IMR-90 (cell line): ENCODE data around the gene HADHA. TPM values are rescaled to one million over a fixed set of nuclear protein-coding genes. Genes with fewer than 3 reads are reported as not detected.

Experiments
- ATAC-seq: fragments of 200-7000 bp; cut with Tn5 transposase; 2 replicates; pipeline ENCODE4 v1.9.1; 2020; ENCODE audit warnings: low read depth, mild to moderate bottlenecking, moderate library complexity
- BruUV-seq: library from RNA; stranded (reverse); fragments of 400-500 nt; replicated peaks from 2 replicates; lab custom pipeline; 2021; lab: Mats Ljungman, UMichigan
- CTCF ChIA-PET: fragments of 300-600 bp; formaldehyde crosslinking; extraction: SDS; loops from one replicate; lab custom pipeline; 2021; ENCODE audit warnings: antibody characterized with exemption; lab: Yijun Ruan, JAX
- POLR2A ChIA-PET: fragments of 300-600 bp; sonication (Branson Sonifier 250); formaldehyde crosslinking; loops from one replicate; lab custom pipeline; 2022; ENCODE audit warnings: antibody characterized with exemption; ENCODE audit not compliant: unreplicated experiment; lab: Charles Lee
- DNase-seq: peaks from one replicate; pipeline ENCODE4 v3.0.0; 2013
- H2AFZ ChIP-seq: replicated peaks from 2 replicates; pipeline ENCODE3; 2013; ENCODE audit warnings: low read length, mild to moderate bottlenecking; ENCODE audit not compliant: poor library complexity
- H2AK5ac ChIP-seq: 2 replicates; pipeline ENCODE4 v1.6.1; 2013; ENCODE audit warnings: low read depth, low read length, inconsistent platforms
- H2AK9ac ChIP-seq: replicated peaks from 2 replicates; pipeline ENCODE3; 2013; ENCODE audit warnings: mild to moderate bottlenecking, low read depth, low read length, moderate library complexity; ENCODE audit not compliant: poor library complexity
- H2BK120ac ChIP-seq: 2 replicates; pipeline ENCODE4 v1.6.1; 2013; ENCODE audit warnings: low read depth, low read length, inconsistent platforms
- H2BK15ac ChIP-seq: 3 replicates; pipeline ENCODE4 v1.6.1; 2013; ENCODE audit warnings: low read depth, low read length, inconsistent platforms
- H2BK20ac ChIP-seq: 2 replicates; pipeline ENCODE4 v1.6.1; 2013; ENCODE audit warnings: low read depth, mild to moderate bottlenecking, inconsistent platforms, low read length, moderate library complexity
- H2BK5ac ChIP-seq: 2 replicates; pipeline ENCODE4 v1.6.1; 2013; ENCODE audit warnings: mild to moderate bottlenecking, low read depth, low read length, inconsistent platforms; ENCODE audit not compliant: poor library complexity, severe bottlenecking
- H3K14ac ChIP-seq: replicated peaks from 2 replicates; pipeline ENCODE4 v1.6.1; 2013; ENCODE audit warnings: low read depth, low read length, inconsistent platforms
- H3K18ac ChIP-seq: 2 replicates; pipeline ENCODE4 v1.6.1; 2013; ENCODE audit warnings: low read depth, low read length, control low read depth
- H3K23ac ChIP-seq: 2 replicates; pipeline ENCODE4 v1.6.1; 2013; ENCODE audit warnings: low read depth, low read length, inconsistent platforms
- H3K27ac ChIP-seq: 2 replicates; pipeline ENCODE4 v1.5.1; 2013; ENCODE audit warnings: mild to moderate bottlenecking, control low read depth, low read length; ENCODE audit not compliant: insufficient read depth
- H3K27me3 ChIP-seq: 2 replicates; pipeline ENCODE4 v1.6.1; 2013; ENCODE audit warnings: low read length; ENCODE audit not compliant: control insufficient read depth, insufficient read depth
- H3K36me3 ChIP-seq: 2 replicates; pipeline ENCODE4 v1.6.1; 2013; ENCODE audit warnings: low read length, mixed read lengths; ENCODE audit not compliant: control insufficient read depth, insufficient read depth
- H3K4ac ChIP-seq: 2 replicates; pipeline ENCODE4 v1.6.1; 2013; ENCODE audit warnings: low read depth, low read length, inconsistent platforms
- H3K4me1 ChIP-seq: 2 replicates; pipeline ENCODE4 v1.6.1; 2013; ENCODE audit warnings: low read length, mixed read lengths; ENCODE audit not compliant: control insufficient read depth, insufficient read depth
- H3K4me2 ChIP-seq: 2 replicates; pipeline ENCODE4 v1.6.1; 2013; ENCODE audit warnings: low read depth, mild to moderate bottlenecking, control low read depth, low read length, moderate library complexity
- H3K4me3 ChIP-seq: 2 replicates; pipeline ENCODE4 v1.5.1; 2013; ENCODE audit warnings: low read depth, mild to moderate bottlenecking, control low read depth, low read length, moderate library complexity; ENCODE audit not compliant: insufficient read depth
- H3K56ac ChIP-seq: 2 replicates; pipeline ENCODE4 v1.6.1; 2013; ENCODE audit warnings: low read length, inconsistent platforms; ENCODE audit not compliant: insufficient read depth; ENCODE audit errors: extremely low read depth
- H3K79me1 ChIP-seq, 2 experiments: 2 replicates each; pipeline ENCODE4 v1.6.1; 2013; ENCODE audit warnings: low read length in 2 of 2, inconsistent platforms in 1 of 2, low read depth in 1 of 2
- H3K9ac ChIP-seq: 2 replicates; pipeline ENCODE4 v1.6.1; 2013; ENCODE audit warnings: low read depth, low read length, control low read depth
- H3K9me1 ChIP-seq: 2 replicates; pipeline ENCODE4 v1.6.1; 2013; ENCODE audit warnings: low read length, inconsistent platforms; ENCODE audit not compliant: insufficient read depth
- H3K9me3 ChIP-seq: 2 replicates; pipeline ENCODE4 v1.6.1; 2013; ENCODE audit warnings: low read length; ENCODE audit not compliant: control insufficient read depth, insufficient read depth
- H4K20me1 ChIP-seq: 2 replicates; pipeline ENCODE4 v1.6.1; 2013; ENCODE audit warnings: low read length, inconsistent platforms; ENCODE audit not compliant: insufficient read depth
- H4K5ac ChIP-seq: 2 replicates; pipeline ENCODE4 v1.6.1; 2013; ENCODE audit warnings: mild to moderate bottlenecking, low read depth, low read length, control low read depth
- H4K8ac ChIP-seq, 2 experiments: 2 replicates each; pipeline ENCODE4 v1.6.1; 2013; ENCODE audit warnings: low read depth in 2 of 2, low read length in 2 of 2, control low read depth in 1 of 2, inconsistent platforms in 1 of 2
- H4K91ac ChIP-seq: 2 replicates; pipeline ENCODE4 v1.6.1; 2013; ENCODE audit warnings: low read depth, low read length, inconsistent platforms; ENCODE audit not compliant: insufficient read depth
- BHLHE40 ChIP-seq: fragments of 150-350 bp; IDR thresholded peaks from 2 replicates; pipeline ENCODE4 v1.6.1; 2016; ENCODE audit warnings: mild to moderate bottlenecking, low read depth, low read length
- CEBPB ChIP-seq: IDR thresholded peaks from 2 replicates; pipeline ENCODE4 v1.6.1; 2012; ENCODE audit warnings: low read depth, low read length, improper control_type of control experiment
- CHD1 ChIP-seq: IDR thresholded peaks from 2 replicates; pipeline ENCODE4 v1.6.1; 2012; ENCODE audit warnings: low read depth, low read length, improper control_type of control experiment
- FOS ChIP-seq: fragments of 150-350 bp; IDR thresholded peaks from 2 replicates; pipeline ENCODE4 v1.6.1; 2016; ENCODE audit warnings: low read depth, low read length
- MAFK ChIP-seq: IDR thresholded peaks from 2 replicates; pipeline ENCODE4 v1.6.1; 2012; ENCODE audit warnings: low read depth, low read length, improper control_type of control experiment
- MAZ ChIP-seq: IDR thresholded peaks from 2 replicates; pipeline ENCODE4 v1.6.1; 2012; ENCODE audit warnings: low read depth, mild to moderate bottlenecking, low read length, improper control_type of control experiment, moderate library complexity, borderline replicate concordance
- MXI1 ChIP-seq: IDR thresholded peaks from 2 replicates; pipeline ENCODE4 v1.6.1; 2012; ENCODE audit warnings: low read depth, mild to moderate bottlenecking, low read length, moderate library complexity, borderline replicate concordance
- NFE2L2 ChIP-seq: fragments of 150-350 bp; IDR thresholded peaks from 2 replicates; pipeline ENCODE4 v1.6.1; 2016; ENCODE audit warnings: low read depth, mild to moderate bottlenecking, low read length
- POLR2A ChIP-seq: IDR thresholded peaks from 2 replicates; pipeline ENCODE4 v1.6.1; 2012; ENCODE audit warnings: mild to moderate bottlenecking, low read depth, low read length
- RAD21 ChIP-seq: IDR thresholded peaks from 2 replicates; pipeline ENCODE4 v1.6.1; 2012; ENCODE audit warnings: low read length, improper control_type of control experiment
- RCOR1 ChIP-seq: IDR thresholded peaks from 2 replicates; pipeline ENCODE4 v1.6.1; 2012; ENCODE audit warnings: mild to moderate bottlenecking, low read length, improper control_type of control experiment; ENCODE audit not compliant: insufficient replicate concordance
- RFX5 ChIP-seq: IDR thresholded peaks from 2 replicates; pipeline ENCODE4 v1.8.0; 2012; ENCODE audit warnings: low read depth, mild to moderate bottlenecking, low read length, moderate library complexity
- SMC3 ChIP-seq: fragments of 150-350 bp; IDR thresholded peaks from 2 replicates; pipeline ENCODE4 v1.6.1; 2016; ENCODE audit warnings: low read depth, mild to moderate bottlenecking, antibody characterized with exemption, low read length, moderate library complexity
- WGBS, 2 experiments: methylation state at CpG; one replicate each; pipeline versions ENCODE4 v1.1.5 to v1.1.7; 2013; ENCODE audit warnings: missing lambda C conversion rate in 2 of 2; ENCODE audit not compliant: insufficient read length in 1 of 2; ENCODE audit errors: extremely low coverage in 2 of 2; 5-methylcytosine and 5-hydroxymethylcytosine counted together
- dilution Hi-C: fragments of 300-500 bp; cut with HindIII; formaldehyde crosslinking; loops from one replicate; pipeline ENCODE4 v1.14.3; 2018; ENCODE audit warnings: low sequenced_read_pairs; ENCODE audit not compliant: unreplicated experiment
- in situ Hi-C: fragments of 300-500 bp; cut with MboI; formaldehyde crosslinking; loops from 3 replicates; pipeline ENCODE4 v1.14.3; 2019; ENCODE audit warnings: low sequenced_read_pairs, inconsistent platforms, mixed read lengths
- intact Hi-C: fragments of 100-400 bp; cut with micrococcal nuclease; formaldehyde crosslinking; loops from 2 replicates; pipeline ENCODE4 v1.10.0; 2022
- polyA plus RNA-seq, 3 experiments: library from polyadenylated mRNA; depleted of rRNA; stranded (reverse); fragments of >200 nt; gene quantifications; 2 replicates each; pipeline ENCODE4 v1.2.3, GENCODE V29; 2012; ENCODE audit warnings: low replicate concordance in 1 of 3
- total RNA-seq: library from RNA; depleted of rRNA; stranded (reverse); fragments of >200 nt; gene quantifications from 2 replicates; pipeline ENCODE4 v1.2.3, GENCODE V29; 2012
- TF ChIP-seq, protein P1 (sequence below): fragments of 150-350 bp; IDR thresholded peaks from 2 replicates; pipeline ENCODE4 v1.6.1; 2016; ENCODE audit warnings: low read depth, mild to moderate bottlenecking, low read length, moderate library complexity, borderline replicate concordance
- TF ChIP-seq, protein P2 (sequence below): fragments of 150-350 bp; IDR thresholded peaks from 2 replicates; pipeline ENCODE4 v1.6.1; 2017; ENCODE audit warnings: mild to moderate bottlenecking, antibody characterized with exemption, low read length, low read depth

HADHA gene
- total and polyA plus RNA-seq, 2 of the 4 experiments (the other 2 are of a cell fraction) = 52.7 to 111 TPM

DNA sequence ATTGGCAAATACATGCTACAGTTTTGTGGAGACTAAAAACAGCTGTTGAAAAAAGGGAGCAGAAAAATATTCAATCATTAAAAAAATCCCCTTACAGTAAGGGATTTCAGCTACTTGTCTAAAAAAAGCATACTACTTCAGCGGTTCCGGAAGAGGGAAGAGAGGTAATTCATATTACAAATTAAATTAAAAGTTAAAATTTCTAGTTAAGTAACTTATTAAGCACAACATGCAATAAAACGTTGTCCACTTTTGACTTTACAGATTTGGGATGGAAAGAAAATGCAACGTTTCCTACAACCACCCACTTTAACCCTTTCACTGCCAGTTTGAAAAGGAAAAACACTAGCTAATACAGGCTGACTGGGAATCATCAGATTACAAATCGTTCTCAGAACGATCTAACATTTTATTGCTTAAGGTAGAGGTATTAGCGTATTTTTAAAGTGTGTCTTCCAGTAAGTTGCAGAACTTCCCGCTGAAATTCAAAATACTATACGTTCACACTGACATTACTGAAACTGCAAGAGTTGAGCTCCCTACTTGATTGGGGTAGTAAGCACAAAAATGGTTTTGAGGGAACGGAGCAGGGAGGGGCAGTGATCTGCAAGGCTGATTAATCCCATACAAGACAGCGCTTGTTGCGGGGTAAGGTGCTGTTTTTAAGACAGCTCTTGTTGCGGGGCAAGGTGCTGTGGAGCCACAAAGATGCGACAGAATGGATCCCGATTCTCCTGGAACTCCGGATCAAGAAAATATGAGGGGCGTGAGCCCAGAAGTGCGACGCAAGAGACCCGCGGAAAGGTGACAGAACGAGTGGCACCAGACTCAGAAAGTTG lies 743 bp downstream of the HADHA start (continued):
- TF ChIP-seq RCOR1 (no peak), BHLHE40 (no peak)

DNA sequence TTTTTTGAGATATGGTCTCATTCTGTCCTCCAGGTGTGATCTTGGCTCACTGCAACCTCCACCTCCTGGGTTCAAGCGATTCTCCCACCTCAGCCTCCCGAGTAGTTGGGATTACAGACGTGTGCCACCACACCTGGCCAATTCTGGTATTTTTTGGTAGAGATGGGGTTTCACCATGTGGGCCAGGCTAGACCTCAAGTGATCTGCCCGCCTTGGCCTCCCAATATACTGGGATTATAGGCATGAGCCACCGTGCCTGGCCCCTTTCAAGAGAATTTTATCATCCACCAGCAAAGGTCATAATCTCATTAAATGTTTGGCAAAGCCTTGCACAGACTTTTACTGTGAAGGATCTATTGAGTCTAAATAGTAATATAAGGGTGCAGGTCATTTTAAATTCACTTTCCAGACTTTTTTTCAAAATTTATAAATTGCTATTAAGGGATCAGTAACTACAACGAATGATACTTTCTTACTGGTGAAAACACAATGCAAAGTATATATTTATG lies 2.5 kb downstream of the HADHA start:
- POLR2A ChIA-PET = no interaction called here
- dilution Hi-C loops = no loop called here
- intact Hi-C loops = loop anchor here (5.0 to 10.0 kb wide), 3 partner anchors 105 to 333 kb away; partner anchors contain the start of genes ADGRF3 and SELENOI
- no peak overlapping the region for H4K91ac ChIP-seq
- H4K5ac ChIP-seq = no peak overlapping the region
- no peak overlapping the region for H2BK120ac ChIP-seq
- WGBS, 2 experiments = no CpG with 5 or more reads among the region's 6 CpGs
- no peaks in the 10 kb centered on the region for H3K27me3 ChIP-seq
- H3K79me1 ChIP-seq = peaks cover 40 to 68% of the 10 kb centered on the region in 2 experiments
- H3K4me3 ChIP-seq = no peak overlapping the region
- no peak overlapping the region for H2BK20ac ChIP-seq
- no peak overlapping the region for H3K27ac ChIP-seq
- no peak overlapping the region for H3K14ac ChIP-seq
- no peak overlapping the region for H2AK5ac ChIP-seq
- H3K4me2 ChIP-seq = no peak overlapping the region
- no peak overlapping the region for H3K9ac ChIP-seq
- H3K4ac ChIP-seq = no peak overlapping the region
- peaks cover 6% of the 10 kb centered on the region for H3K4me1 ChIP-seq
- H2BK5ac ChIP-seq = no peak overlapping the region
- ATAC-seq = no peak
- no peak overlapping the region for H2AFZ ChIP-seq
- no peak overlapping the region for H3K56ac ChIP-seq
- H3K9me3 ChIP-seq = no peaks in the 10 kb centered on the region
- H2AK9ac ChIP-seq = no peak overlapping the region
- peaks cover 9% of the 10 kb centered on the region for H3K9me1 ChIP-seq
- peaks cover 7% of the 10 kb centered on the region for H3K36me3 ChIP-seq
- CTCF ChIA-PET = no interaction called here
- H2BK15ac ChIP-seq = no peak overlapping the region
- BruUV-seq = no TSS peak
- no peak for DNase-seq
- no peak overlapping the region for H4K8ac ChIP-seq
- H3K18ac ChIP-seq = no peak overlapping the region
- peaks cover 21% of the 10 kb centered on the region; the same call in 1 of the 2 replicates for H4K20me1 ChIP-seq
- in situ Hi-C loops = no loop called here
- no peak overlapping the region for H3K23ac ChIP-seq
- TF ChIP-seq MAFK (no peak), FOS (no peak), CHD1 (no peak), RFX5 (no peak), MAZ (no peak), RCOR1 (no peak), SMC3 (no peak), MXI1 (no peak), CEBPB (no peak), POLR2A (no peak), BHLHE40 (no peak), NFE2L2 (no peak), RAD21 (no peak)
- TF ChIP-seq, protein P1, sequence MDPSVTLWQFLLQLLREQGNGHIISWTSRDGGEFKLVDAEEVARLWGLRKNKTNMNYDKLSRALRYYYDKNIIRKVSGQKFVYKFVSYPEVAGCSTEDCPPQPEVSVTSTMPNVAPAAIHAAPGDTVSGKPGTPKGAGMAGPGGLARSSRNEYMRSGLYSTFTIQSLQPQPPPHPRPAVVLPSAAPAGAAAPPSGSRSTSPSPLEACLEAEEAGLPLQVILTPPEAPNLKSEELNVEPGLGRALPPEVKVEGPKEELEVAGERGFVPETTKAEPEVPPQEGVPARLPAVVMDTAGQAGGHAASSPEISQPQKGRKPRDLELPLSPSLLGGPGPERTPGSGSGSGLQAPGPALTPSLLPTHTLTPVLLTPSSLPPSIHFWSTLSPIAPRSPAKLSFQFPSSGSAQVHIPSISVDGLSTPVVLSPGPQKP = no peak
- TF ChIP-seq, protein P2, sequence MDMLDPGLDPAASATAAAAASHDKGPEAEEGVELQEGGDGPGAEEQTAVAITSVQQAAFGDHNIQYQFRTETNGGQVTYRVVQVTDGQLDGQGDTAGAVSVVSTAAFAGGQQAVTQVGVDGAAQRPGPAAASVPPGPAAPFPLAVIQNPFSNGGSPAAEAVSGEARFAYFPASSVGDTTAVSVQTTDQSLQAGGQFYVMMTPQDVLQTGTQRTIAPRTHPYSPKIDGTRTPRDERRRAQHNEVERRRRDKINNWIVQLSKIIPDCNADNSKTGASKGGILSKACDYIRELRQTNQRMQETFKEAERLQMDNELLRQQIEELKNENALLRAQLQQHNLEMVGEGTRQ = no peak
